NCI-H446 treated with DMSO at 0.1 percent for 48 hours (cell line): ENCODE data around the gene UAP1L1.

Experiments used
- DNase-seq: peaks from one replicate; lab custom pipeline; 2025; lab: John Stamatoyannopoulos, UW

UAP1L1 gene

DNA sequence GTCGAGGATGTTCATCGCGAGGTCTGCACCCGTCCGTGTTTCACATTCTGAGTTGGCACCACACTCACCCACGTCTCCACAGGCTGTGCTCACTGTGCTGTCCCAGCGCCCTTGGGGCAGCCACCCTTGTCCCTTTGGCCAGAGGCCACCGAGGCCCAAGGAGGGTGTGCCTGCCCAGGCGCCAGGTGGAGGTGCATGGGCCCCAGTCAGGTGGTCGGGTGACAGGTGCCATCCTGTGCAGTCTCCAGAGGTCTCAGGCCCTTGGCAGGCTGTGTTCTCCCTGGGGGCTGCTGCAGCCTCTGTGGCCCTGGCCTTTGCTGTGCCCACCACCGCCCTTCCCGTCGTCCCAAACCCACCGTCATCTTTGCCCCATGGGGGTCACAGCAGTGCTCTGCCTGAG, 21.9 kb downstream of the UAP1L1 start:
- no peak for DNase-seq

DNA sequence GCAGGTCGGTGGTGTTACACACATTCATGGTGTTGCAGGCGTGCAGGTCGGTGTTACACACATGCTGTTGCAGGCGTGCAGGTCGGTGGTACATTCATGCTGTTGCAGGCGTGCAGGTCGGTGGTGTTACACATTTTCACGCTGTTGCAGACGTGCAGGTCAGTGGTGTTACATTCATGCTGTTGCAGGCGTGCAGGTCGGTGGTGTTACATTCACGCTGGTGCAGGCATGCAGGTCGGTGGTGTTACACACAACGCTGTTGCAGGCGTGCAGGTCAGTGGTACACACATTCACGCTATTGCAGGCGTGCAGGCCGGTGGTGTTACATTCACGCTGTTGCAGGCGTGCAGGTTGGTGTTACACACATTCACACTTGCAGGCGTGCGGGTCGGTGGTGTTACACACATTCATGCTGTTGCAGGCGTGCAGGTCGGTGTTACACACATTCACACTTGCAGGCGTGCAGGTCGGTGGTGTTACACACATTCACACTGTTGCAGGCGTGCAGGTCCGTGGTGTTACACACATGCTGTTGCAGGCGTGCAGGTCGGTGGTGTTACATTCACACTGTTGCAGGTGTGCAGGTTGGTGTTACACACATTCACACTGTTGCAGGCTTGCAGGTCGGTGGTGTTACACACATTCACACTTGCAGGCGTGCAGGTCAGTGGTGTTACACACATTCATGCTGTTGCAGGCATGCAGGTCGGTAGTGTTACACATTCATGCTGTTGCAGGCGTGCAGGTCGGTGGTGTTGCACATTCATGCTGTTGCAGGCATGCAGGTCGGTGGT, 26.1 kb downstream of the UAP1L1 start:
- DNase-seq, result no peak

DNA sequence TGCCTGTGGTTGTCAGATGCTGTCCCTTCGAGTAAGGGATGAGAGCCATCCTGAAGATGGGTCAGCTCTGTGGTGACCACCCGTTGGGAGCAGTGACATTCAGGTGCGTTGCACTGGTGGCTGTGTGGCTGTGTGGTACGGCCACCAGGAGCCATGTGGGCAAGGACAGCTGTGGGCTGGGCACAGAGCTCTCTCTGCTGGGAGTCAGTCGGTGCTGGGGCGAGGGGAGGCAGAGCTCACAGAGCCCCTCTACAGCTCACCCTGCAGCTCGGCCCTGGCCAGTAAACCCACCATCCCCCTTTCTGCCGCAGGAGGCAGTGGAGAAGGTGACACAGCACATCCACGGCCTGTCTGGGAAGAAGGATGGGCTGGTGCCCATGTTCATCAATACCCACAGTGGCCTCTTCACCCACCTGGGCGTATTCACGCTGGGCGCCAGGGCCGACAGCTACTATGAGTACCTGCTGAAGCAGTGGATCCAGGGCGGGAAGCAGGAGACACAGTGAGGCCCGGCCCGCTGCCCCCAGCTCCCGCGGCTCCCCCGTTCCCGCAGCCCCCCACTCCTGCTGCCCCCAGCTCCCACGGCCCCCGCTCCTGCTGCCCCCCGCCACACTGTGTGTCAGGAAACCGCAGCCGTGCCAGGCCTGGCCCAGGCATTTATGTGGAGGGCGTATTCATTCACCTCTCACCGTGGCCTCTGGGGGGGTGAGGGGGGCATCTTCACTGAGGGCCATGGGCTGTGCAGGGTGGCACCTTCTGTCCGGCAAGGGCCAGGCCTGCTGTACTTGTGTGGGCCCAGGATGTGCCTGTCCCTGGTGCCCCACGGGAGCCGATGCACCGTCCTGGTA, 28.7 kb downstream of the UAP1L1 start:
- no peak for DNase-seq

DNA sequence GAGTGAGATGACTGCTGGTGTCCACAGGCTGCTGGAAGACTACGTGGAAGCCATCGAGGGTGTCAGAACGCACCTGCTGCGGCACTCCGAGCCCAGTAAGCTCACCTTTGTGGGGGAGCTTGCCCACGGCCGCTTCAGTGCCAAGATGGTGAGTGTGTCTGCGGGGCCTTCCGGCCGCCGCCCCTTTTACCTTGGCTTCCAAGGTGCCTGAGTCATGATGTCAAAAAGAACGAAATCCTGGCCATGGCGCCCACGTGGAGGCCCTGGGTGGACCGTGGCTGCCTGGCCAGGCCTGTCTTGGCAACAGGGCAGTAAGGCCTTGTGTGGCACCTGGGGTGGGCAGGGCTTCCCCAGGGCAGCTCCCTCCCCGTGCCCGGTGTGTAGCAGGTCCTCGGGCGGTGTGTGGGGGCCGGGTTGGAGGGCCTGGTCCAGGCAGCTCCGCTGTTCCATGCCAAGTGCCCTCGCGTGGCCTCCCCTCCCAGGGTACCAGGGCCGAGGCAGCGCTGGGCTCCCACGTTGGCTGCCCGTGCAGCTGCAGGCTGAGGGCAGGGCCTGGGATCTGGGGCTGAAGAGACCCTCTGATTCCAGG, 29.4 kb downstream of the UAP1L1 start:
- DNase-seq, result no peak

DNA sequence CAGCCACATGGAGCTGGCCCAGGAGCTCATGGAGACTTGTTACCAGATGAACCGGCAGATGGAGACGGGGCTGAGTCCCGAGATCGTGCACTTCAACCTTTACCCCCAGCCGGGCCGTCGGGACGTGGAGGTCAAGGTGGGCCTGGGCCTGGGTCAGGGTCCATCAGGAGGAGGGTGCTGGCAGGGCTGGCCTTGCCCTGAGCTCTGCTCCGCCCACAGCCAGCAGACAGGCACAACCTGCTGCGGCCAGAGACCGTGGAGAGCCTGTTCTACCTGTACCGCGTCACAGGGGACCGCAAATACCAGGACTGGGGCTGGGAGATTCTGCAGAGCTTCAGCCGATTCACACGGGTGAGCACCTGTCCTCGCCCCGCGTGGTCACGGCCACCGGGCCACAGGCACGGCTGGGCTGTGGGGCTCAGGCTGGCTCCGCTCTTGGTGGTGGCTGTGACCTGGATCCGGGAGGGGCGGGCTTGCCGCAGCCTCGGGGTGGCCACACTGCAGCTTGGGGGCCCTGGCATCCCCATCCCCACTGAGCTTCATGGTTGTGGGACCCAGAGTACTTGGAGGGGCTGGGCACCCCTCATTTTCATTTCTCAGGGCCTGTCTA, 30.1 kb downstream of the UAP1L1 start:
- no peak for DNase-seq

DNA sequence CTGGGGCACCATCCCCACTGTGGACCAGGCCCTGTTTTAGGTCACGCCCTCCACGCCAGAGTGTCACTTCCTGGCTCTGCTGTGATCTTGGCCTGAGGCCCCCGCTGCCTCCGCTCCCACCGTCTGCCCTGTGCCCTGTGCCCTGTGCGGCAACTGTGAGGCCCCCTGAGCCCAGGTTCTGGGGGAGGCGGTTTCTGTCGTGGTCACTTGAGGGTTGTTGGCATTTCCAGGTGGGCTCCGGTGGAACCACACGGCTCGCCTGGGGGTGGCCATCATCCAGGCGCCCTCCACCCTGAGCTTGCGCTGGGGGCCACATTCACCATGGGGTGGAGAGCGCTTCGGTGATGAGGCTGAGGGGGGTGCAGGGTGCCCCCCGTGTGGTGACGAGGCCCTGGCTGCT, 30.7 kb downstream of the UAP1L1 start:
- DNase-seq, result no peak

DNA sequence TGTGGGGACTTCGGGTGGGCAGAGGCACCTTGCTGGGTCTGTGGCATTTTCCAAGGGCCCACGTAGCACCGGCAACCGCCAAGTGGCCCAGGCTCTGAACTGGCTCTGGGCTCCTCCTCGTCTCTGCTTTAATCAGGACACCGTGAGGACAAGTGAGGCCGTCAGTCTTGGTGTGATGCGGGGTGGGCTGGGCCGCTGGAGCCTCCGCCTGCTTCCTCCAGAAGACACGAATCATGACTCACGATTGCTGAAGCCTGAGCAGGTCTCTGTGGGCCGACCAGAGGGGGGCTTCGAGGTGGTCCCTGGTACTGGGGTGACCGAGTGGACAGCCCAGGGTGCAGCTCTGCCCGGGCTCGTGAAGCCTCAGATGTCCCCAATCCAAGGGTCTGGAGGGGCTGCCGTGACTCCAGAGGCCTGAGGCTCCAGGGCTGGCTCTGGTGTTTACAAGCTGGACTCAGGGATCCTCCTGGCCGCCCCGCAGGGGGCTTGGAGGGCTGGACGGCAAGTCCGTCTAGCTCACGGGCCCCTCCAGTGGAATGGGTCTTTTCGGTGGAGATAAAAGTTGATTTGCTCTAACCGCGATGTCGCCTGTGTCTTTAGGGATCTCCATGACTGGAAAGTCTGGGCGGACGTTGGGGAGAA, 31.4 kb downstream of the UAP1L1 start:
- DNase-seq, result no peak

DNA sequence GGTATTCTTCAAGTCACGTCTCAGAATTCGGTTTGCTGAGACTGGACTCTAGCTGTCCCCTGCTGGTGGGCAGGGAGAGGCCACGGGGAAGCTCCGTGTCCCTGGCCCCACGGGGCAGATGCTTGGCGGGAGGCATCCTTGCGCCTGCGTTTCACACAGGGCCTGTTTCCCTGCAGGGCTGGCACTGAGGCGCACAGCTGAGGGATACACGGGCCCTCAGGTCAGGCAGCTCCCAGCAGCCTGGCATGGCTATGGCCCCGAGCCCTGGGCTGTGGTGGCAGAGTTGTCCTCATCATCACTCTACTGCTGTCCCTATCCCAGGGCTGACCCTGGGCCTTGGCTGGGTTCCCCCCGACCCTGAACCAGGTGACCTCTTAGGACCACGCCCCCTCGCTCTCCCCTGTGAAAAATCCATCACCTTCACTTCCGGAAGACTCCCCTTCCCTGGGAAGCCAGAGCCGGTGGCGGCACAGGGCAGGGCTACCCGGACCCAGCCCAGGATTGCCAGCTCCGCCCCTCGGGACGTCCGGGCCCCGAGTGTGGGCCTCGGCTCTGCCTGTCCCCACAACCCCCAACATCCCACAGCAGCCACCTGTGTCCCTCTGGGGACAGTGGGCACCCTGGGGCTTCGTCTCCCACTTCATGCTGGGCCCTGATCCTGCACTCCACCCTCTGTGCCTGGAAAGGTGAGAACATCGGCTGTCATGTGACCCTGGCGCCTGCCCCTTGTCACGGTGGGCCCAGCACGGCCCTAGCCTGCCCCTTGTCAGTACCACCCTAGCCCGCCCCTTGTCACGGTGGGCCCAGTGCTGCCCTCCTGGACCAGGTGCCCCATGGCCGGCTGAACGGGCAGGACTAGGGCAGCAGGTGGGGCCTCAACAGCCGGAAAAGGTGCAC, 32.2 kb downstream of the UAP1L1 start:
- no peak for DNase-seq

DNA sequence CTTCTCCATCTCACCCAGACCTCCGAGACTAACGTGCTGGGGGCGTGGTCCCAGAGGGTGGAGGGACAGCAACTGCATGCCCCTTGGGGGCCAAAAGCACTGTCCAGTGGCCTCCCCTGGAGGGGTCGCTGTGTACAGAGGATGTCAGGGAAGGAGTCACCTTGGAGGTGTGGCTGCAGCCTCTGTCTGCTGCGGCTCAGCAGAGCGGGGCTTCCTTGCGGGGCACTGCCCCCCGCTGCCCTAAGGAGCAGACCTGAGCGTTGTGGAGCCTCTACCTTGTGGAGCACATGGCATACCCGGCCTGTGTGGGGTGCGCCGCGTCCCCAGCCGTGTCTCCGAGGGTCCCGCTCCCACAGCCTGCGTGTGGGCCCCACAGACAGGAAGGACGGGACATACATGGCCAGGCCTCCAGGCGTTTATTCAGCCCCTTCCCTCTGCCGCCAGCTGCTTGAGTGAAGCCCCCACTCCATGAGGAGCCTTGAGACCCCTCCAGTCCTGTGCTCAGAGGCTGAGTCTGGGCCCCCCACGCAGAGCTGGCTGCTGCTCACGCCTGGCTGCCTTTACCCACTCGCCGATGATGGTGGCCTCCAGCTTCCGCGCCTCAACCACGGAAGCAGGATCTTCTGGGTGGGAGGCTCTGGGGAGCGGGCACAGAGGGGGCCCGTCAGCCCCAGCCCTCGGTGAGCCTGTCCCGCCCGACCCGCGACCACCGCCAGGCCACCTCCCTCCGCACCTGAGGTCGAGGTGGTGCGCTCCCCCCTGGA, 33.0 kb downstream of the UAP1L1 start:
- no peak for DNase-seq

DNA sequence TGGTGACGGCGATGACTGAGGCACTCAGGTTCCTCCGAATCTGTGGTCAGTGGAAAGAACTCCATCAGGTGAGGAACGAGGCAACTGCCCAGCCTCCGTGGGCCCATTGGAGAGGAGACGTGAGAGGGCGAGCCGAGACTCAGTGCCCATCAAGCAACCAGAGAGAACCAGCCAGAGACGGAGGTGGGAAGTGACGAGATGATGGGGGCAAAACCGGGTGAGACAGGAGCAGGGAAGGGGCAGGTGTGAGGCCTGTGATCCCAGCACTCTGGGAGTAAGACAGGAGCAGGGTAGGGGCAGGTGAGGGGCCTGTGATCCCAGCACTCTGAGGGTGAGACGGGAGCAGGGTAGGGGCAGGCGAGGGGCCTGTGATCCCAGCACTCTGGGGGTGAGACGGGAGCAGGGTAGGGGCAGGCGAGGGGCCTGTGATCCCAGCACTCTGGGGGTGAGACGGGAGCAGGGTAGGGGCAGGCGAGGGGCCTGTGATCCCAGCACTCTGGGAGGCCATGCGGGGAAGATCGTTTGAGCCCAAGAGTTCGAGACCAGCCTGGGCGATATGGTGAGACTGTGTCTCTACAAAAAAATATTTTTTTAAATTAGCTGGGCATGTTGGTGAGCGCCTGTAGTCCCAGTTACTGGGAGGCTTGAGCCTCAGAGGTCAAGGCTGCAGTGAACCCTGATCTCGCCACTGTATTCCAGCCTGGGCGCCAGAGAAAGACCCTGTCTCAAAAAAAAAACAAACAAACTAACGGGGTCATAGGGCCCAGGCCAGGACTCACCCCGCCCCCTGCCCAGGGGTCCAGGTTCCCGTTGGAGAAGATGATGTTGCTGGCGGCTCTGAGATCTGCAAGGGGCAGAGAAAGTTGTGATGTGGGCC, 33.8 kb downstream of the UAP1L1 start:
- no peak for DNase-seq

DNA sequence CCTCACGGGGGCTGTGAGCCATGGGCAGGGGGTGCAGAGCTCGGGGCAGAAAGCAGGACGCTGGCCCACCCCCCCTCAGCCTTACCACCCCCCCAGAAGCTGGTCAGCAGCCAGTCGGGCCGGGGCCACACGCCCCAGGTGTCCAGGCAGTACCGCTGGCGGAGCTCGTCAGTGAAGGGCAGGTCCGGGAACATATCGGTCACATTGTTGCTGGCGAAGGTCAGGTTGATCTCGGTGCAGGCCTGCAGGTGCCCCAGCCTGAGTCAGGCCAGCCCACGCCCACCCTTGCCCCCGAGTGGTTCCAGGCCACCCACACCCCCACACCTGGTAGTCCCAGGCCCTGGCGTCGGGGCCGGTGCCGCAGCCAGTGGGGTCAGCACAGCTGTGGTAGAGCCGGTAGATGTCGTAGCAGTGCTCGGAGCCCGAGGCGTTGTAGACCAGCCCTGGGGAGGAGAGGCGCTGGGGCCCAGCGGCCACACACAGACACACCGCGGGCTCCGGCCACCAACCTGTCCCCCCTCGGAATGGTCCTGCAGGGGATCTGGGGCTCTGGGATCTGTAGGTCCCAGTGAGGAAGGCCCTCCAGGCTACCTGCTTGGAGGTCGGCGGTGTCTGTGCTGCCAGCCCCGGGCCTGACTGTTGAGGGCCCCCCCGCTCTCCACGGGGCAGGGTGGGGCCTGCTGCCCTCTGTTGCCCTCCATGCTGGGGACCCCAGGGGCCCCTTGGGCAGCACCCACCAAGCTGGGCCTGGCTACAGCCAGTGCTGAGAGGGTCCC, 34.7 kb downstream of the UAP1L1 start:
- no peak for DNase-seq

DNA sequence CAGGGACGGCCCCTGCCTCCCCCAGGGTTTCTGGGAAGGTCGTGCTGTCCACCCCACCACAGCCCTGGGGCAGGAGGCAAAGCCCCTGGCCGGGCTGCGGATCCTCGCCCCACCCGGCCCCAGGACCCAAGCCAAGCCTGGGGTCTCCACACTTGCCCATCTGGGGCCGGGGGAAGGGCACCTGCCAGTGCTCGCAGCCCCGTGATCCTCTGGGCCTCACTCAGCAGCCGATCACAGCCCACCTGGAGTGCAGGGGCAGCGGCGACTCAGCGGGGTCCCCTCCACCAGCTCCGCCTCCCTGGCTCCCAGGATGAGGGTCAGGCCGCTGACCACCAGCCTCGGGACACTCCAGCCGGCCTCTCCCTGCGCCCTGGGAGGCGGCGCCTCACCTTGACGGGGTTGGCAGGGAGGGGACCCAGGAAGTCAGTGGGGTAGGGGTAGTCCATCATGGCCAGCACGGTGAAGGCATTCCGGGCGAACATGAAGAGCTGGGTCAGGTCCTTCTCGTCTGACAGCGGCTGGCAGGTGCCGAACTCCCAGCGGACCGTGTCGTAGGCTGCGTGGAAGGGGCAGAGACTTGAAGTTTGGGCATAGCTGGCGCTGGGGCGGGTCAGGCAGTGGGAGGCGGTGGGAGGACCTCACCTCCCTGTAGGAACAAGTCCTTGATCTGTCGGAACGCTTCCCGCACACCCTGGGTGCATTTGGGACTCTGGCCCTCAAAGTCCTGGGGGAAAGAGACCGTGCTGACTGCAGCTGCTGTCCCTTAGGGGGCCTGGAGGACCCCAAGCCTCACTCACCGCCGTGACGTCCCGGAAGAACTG, 35.5 kb downstream of the UAP1L1 start:
- DNase-seq, result no peak

DNA sequence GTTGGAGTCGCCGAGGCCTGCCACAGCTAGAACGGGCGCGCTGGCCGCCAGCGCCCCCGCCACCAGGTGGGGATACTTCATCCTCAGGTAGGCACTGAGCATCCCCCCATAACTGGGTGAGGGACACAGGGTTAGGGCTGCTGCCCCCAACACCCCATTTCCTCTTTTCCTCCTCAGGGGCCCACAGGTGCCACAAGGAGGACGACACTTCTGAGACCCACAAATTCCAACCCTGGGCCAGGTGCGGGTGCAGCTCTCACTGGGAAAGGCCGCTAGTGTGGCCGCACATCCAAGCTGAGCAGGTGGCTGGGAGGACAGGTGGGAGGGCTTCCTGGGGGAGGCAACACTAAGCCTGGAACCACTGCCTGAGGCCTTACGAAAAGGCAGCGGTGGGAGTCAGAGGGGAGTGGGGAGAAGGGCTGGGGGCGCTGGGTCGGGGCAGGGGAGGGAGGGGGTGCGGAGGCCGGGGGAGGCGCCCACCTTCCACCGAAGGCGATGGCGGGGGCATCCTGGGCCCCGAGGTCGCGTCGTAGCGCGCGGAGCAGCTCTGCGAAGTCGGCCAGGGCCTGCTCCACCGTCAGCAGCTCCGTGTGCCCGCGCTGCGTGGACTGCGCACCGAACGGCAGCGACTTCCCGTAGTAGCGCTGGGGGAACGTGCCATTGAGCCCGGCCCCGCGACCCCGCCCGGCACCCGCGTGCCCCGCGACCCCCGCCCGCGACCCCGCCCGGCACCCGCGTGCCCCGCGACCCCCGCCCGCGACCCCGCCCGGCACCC, 36.3 kb downstream of the UAP1L1 start:
- no peak for DNase-seq

DNA sequence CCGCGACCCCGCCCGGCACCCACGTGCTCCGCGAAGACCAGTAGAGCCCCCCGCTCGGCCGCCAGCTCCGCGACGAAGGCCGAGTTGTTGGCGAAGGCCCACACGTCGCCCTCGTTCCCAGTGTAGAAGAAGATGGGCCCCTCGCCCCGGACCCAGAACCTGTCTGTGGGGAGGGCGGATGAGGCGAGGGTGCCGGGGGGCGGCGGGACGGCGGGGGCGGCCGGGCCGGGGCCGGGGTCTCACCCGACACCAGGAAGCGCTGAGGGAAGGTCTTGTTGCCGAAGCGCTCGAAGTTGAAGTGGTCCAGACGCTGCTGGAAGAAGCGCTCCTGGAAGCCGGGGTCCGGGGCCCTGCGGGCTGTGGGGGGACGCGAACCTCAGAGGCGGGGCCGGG, 36.9 kb downstream of the UAP1L1 start:
- no peak for DNase-seq

DNA sequence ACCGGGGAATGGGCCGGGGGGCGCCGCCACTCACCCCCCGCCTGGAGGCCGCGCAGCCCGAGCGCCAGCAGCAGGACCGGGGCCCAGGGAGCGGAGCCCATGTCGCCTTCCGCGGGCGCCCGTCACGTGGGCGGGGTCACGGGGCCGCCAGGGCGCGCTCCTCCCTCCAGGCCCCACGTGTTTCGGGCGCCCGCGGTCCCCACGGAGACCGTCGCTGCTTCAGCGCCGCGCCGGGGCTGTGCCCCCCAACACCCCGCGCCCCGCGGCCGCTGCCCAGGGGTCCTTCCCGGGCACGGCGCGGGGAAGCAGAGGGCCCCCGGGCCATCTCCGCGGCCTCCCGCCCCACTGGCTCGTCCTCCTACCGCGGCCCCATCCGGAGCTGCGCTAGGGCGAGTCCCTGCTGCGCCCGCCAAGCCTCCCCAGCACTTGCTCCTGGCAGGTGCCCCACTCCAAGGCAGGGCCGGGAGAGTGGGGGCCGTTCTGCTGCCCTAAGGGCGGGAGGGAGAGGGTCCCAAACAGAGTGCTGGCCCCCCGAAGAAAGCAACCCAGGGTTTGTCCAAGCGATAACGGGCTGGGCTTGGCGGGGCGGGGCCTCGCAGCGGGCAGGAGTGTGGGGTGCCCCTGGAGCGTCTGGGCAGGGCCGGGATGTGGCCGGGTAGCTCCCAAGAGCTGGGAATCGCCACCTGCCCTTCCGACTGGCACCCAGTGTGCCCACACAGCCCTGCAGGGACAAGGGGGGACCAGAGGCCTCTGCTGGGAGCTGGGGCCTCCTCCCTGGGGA, 37.5 kb downstream of the UAP1L1 start, which contains the start of gene DPP7:
TSS of gene DPP7 (minus strand) at position 121 of the 781 bp plus-strand sequence. CDS start at position 101, 20 bp downstream.
- peak; percentile 4 for DNase-seq
